SK-N-SH treated with all-trans-retinoic acid at 6 μM for 48 hours (cell line): ENCODE data around the gene SPAG7.

Source experiments
- ATAC-seq: fragments of 200-7000 bp; cut with Tn5 transposase; 3 replicates; pipeline ENCODE4 v1.9.1; 2020; ENCODE audit warnings: mild to moderate bottlenecking, moderate library complexity
- ARNTL ChIP-seq: fragments of 450-650 bp; formaldehyde crosslinking; IDR thresholded peaks from 2 replicates; pipeline ENCODE4 v1.5.0; 2020; ENCODE audit warnings: low read depth, mild to moderate bottlenecking, moderate library complexity, borderline replicate concordance
- BACH2 ChIP-seq: fragments of 250-450 bp; sonication (Bioruptor Pico); IDR thresholded peaks from 2 replicates; pipeline ENCODE4 v1.9.0; 2021; ENCODE audit warnings: mild to moderate bottlenecking, borderline replicate concordance
- CREB5 ChIP-seq: fragments of 250-450 bp; sonication (Bioruptor Pico); IDR thresholded peaks from 2 replicates; pipeline ENCODE4 v1.5.1; 2020; ENCODE audit warnings: low read depth, mild to moderate bottlenecking, moderate library complexity
- CSDC2 ChIP-seq: fragments of 250-450 bp; sonication (Bioruptor Pico); IDR thresholded peaks from 2 replicates; pipeline ENCODE4 v1.5.0; 2020; ENCODE audit warnings: mild to moderate bottlenecking, moderate library complexity
- CSRNP3 ChIP-seq: fragments of 250-450 bp; sonication (Bioruptor Pico); IDR thresholded peaks from 2 replicates; pipeline ENCODE4 v1.5.1; 2021; ENCODE audit warnings: mild to moderate bottlenecking, moderate library complexity
- ESRRG ChIP-seq: fragments of 250-450 bp; sonication (Bioruptor Pico); IDR thresholded peaks from 2 replicates; pipeline ENCODE4 v1.6.1; 2021; ENCODE audit warnings: mild to moderate bottlenecking
- GLIS3 ChIP-seq: fragments of 250-450 bp; sonication (Bioruptor Pico); IDR thresholded peaks from 2 replicates; pipeline ENCODE4 v1.5.0; 2020; ENCODE audit warnings: mild to moderate bottlenecking, moderate library complexity
- OSR1 ChIP-seq: fragments of 250-450 bp; sonication (Bioruptor Pico); IDR thresholded peaks from 2 replicates; pipeline ENCODE4 v1.8.0; 2022; ENCODE audit warnings: moderate library complexity, mild to moderate bottlenecking, inconsistent platforms
- POU6F1 ChIP-seq: fragments of 250-450 bp; sonication (Bioruptor Pico); IDR thresholded peaks from 2 replicates; pipeline ENCODE4 v1.8.0; 2021; ENCODE audit warnings: low read depth, mild to moderate bottlenecking, moderate library complexity, borderline replicate concordance
- PPARA ChIP-seq: fragments of 250-450 bp; sonication (Bioruptor Pico); IDR thresholded peaks from 2 replicates; pipeline ENCODE4 v1.5.0; 2020; ENCODE audit warnings: mild to moderate bottlenecking, borderline replicate concordance
- RARB ChIP-seq: fragments of 250-450 bp; sonication (Bioruptor Pico); IDR thresholded peaks from 2 replicates; pipeline ENCODE4 v1.8.0; 2021; ENCODE audit warnings: mild to moderate bottlenecking, moderate library complexity
- SNAI2 ChIP-seq: fragments of 250-450 bp; sonication (Bioruptor Pico); IDR thresholded peaks from 2 replicates; pipeline ENCODE4 v1.5.0; 2020; ENCODE audit warnings: mild to moderate bottlenecking, moderate library complexity
- TCF4 ChIP-seq: fragments of 250-450 bp; sonication (Bioruptor Pico); IDR thresholded peaks from 2 replicates; pipeline ENCODE4 v1.8.0; 2021; ENCODE audit warnings: mild to moderate bottlenecking, moderate library complexity, borderline replicate concordance
- TOX ChIP-seq: fragments of 250-450 bp; sonication (Bioruptor Pico); IDR thresholded peaks from 2 replicates; pipeline ENCODE4 v1.8.0; 2021; ENCODE audit warnings: mild to moderate bottlenecking, moderate library complexity, borderline replicate concordance
- TSHZ2 ChIP-seq: fragments of 250-450 bp; sonication (Bioruptor Pico); IDR thresholded peaks from 2 replicates; pipeline ENCODE4 v1.5.0; 2020; ENCODE audit warnings: mild to moderate bottlenecking, moderate library complexity
- ZC3H10 ChIP-seq: fragments of 250-450 bp; sonication (Bioruptor Pico); IDR thresholded peaks from 2 replicates; pipeline ENCODE4 v1.5.1; 2021; ENCODE audit warnings: mild to moderate bottlenecking, moderate library complexity
- ZFP3 ChIP-seq: fragments of 250-450 bp; sonication (Bioruptor Pico); IDR thresholded peaks from 2 replicates; pipeline ENCODE4 v1.5.0; 2020; ENCODE audit warnings: mild to moderate bottlenecking, moderate library complexity
- ZNF565 ChIP-seq: fragments of 450-650 bp; formaldehyde crosslinking; conservative IDR thresholded peaks from 2 replicates; pipeline ENCODE4 v1.5.0; 2020; ENCODE audit warnings: low read depth, mild to moderate bottlenecking, moderate library complexity
- ZNF70 ChIP-seq: fragments of 450-650 bp; formaldehyde crosslinking; IDR thresholded peaks from 2 replicates; pipeline ENCODE4 v1.5.0; 2020; ENCODE audit warnings: mild to moderate bottlenecking, moderate library complexity
- ZNF8 ChIP-seq: fragments of 450-650 bp; formaldehyde crosslinking; IDR thresholded peaks from 2 replicates; pipeline ENCODE4 v1.5.0; 2020; ENCODE audit warnings: mild to moderate bottlenecking, moderate library complexity

Gene SPAG7

GRCh38 chr17:4960279-4960922 is 7.2 kb downstream of the SPAG7 start:
- no peak for ATAC-seq
- TF ChIP-seq SNAI2 (CRISPR knock-in tag) (no peak), GLIS3 (CRISPR knock-in tag) (no peak), ZNF70 (CRISPR knock-in tag) (no peak), OSR1 (CRISPR knock-in tag) (no peak), ZFP3 (CRISPR knock-in tag) (no peak), CSDC2 (CRISPR knock-in tag) (no peak), RARB (CRISPR knock-in tag) (no peak), ESRRG (CRISPR knock-in tag) (no peak), CREB5 (CRISPR knock-in tag) (no peak)

- no peak for ATAC-seq
These were observed 8.2 kb downstream of the SPAG7 start for GRCh38 chr17:4959261-4959965.

More at GRCh38 chr17:4959261-4959965, 8.2 kb downstream of the SPAG7 start:
- TF ChIP-seq GLIS3 (CRISPR knock-in tag) (no peak), BACH2 (CRISPR knock-in tag) (no peak), RARB (CRISPR knock-in tag) (no peak), TOX (CRISPR knock-in tag) (no peak), TSHZ2 (CRISPR knock-in tag) (no peak), CSDC2 (CRISPR knock-in tag) (no peak), ESRRG (CRISPR knock-in tag) (no peak), ZNF565 (CRISPR knock-in tag) (no peak), PPARA (CRISPR knock-in tag) (no peak), ZNF8 (no peak), ZC3H10 (CRISPR knock-in tag) (no peak), TCF4 (CRISPR knock-in tag) (no peak), ARNTL (no peak), POU6F1 (no peak), CREB5 (CRISPR knock-in tag) (no peak), ZFP3 (CRISPR knock-in tag) (no peak), CSRNP3 (no peak), SNAI2 (CRISPR knock-in tag) (no peak)
